Femur (tissue), 1 donor: Measurements from ENCODE around the gene GPALPP1.
A peak's percentile ranks its signal among the peaks of the same experiment; 100 is the strongest.
"Not testable (repeated sequence)": the region's sequence is repeated elsewhere in the genome, so short reads cannot be mapped to it uniquely, and the experiment has no call there.

ENCODE experiments used
- DNase-seq: peaks from one replicate; pipeline ENCODE4 v3.0.0-alpha.2; 2017

The GPALPP1 gene

DNA sequence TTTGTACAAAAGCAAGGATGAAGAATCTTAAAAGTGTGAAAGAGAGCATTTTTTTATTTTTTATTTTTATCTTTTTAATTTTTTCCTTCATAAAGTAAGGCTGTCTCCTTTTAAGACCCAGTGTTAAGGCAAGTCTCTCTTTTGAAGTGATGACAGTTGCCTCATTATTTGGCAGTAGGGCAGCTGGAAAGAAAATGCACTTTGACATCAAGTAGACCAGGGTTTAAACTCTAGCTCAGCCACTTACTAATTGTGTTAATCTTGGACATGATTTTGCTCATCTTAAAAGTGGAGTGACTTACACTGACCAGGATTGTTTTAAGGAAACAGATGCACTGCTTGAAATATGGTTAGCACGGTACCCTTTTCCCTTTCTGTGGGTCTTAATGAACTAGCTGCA is 18.5 kb downstream of the GPALPP1 start:
- no peak for DNase-seq

- DNase-seq: no peak
Measured at GRCh38 chr13:45011198-45011597, 21.9 kb downstream of the GPALPP1 start.

DNA sequence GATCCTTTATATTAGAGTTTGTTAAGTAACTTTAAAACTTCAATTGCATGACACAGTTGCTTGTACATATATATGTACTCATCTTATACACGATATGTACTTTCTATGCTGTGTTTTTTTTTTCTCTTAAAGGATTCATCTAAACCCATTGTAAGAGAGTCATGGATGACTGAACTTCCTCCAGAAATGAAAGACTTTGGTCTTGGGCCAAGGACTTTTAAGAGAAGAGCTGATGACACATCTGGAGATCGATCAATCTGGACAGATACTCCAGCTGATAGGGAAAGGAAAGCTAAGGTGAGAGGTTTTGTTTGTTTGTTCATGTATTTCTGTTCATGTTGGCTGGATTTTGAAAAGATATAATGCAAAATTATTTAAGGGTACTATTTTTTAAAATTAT is 26.0 kb downstream of the GPALPP1 start:
- no peak for DNase-seq

DNA sequence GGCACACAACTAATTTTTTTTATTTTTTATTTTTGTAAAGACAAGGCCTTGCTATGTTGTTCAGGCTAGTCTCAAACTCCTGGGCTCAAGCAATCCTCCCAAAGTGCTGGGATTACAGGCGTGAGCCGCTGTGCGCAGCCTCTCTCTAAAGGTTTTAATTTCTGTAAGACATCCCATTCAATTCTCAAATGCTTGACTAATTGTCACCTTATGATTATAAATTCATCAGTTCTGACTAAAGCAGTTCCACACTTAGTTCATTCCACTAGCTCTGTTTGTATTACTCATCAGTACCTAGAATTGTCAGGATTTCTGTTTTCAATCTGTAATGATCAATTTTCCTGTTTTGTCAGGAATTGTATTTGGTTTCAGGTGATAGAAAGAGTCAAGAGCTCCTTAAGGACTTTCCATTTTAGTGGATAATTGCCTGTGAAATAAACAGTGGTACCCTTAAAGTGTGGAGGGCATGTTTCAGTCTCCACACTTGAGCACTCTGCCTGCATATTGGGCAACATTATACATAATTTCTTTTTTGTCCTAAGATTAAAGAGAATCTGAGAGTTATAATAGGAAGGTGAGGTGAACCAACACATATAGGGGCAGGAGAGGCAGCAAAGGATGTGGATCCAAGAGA is 27.6 kb downstream of the GPALPP1 start:
- DNase-seq: no peak

DNA sequence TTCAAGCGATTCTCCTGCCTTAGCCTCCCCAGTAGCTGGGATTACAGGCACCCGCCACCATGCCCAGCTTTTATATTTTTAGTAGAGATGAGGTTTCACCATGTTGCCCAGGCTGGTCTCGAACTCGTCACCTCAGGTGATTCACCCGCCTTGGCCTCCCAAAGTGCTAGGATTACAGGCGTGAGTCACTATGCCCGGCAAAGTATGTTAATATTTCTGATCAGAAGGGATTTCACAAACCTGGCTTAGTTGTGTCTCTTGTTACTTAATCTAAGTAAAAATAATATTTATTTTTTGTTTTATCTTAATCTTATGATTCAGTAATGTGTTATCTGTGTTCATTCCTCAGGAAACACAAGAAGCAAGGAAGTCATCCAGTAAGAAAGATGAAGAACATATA is 30.6 kb downstream of the GPALPP1 start:
- DNase-seq: not testable (repeated sequence)

- DNase-seq: no peak
Measured at GRCh38 chr13:45021250-45021649, 31.9 kb downstream of the GPALPP1 start.

DNA sequence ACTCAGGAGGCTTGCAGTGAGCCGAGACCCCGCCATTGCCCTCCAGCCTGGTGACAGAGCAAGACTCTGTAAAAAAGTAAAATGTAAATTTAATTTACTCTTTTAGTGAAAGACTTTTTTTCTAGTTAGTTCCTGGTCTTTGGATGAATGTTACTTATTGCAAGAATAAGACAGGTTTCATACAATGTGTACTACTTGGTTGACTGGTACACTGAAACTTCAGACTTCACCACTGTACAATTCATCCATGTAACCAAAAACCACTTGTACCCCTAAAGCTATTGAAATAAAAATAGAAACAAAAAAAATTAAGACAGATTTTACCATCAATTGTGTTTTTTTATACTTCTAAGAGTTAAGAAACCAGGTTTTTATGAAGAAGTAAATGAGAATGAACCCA is 35.5 kb downstream of the GPALPP1 start:
- DNase-seq: no peak

DNA sequence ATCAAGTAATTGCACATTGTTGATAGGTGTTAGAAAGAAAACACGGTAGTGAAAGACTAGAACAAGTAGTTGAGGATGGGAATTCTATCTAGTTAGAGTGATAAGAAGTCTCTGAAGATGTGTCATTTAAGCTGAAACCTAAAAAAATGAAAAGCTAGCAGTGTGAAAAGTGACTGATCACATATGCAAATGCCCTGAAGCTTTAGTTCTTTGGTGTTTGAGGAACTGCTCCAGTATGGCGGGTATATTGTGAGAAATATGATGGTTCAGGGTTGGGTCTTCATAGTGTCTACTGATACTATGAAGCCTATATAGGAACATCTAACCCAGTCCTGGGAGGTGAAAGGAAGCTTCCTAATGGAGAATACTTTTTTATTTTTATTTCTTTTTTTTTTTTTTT is 45.0 kb downstream of the GPALPP1 start:
- DNase-seq: no peak

GRCh38 chr13:45036206-45036605 is 46.9 kb downstream of the GPALPP1 start:
- DNase-seq: no peak

- no peak for DNase-seq
Measured at GRCh38 chr13:45040173-45040572, 50.8 kb downstream of the GPALPP1 start.

DNA sequence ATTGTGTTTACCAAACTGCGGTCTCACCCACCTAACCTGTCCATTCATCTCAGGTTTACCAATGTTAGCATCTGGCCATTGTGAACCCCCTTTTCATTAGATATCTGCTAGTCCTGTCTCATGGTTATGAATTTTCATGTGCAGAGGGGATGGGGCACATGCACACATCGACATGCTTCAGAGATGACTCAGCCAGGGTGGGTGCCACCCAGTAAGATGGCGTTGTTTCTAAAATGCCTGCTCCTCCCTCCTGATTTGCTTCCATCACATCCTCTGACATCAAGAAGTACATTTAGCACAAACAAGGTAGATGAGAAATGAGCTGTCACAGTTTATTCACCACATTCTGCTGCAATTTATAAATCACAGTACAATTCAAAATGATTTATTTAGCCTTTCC is 51.3 kb downstream of the GPALPP1 start:
- DNase-seq: no peak

GRCh38 chr13:45042539-45042938 is 53.2 kb downstream of the GPALPP1 start:
- DNase-seq: no peak

GRCh38 chr13:45046445-45046844 is 57.1 kb downstream of the GPALPP1 start:
- DNase-seq: no peak

- peak; percentile 85 for DNase-seq
Measured at GRCh38 chr13:45047394-45048310, 58.3 kb downstream of the GPALPP1 start.

- no peak for DNase-seq
Measured at GRCh38 chr13:45048890-45049407, 59.6 kb downstream of the GPALPP1 start.

- no peak for DNase-seq
Measured at GRCh38 chr13:45049478-45049877, 60.1 kb downstream of the GPALPP1 start.

- no peak for DNase-seq
Measured at GRCh38 chr13:45051315-45051714, 62.0 kb downstream of the GPALPP1 start.

GRCh38 chr13:45055198-45055901 is 66.0 kb downstream of the GPALPP1 start:
- no peak for DNase-seq

DNA sequence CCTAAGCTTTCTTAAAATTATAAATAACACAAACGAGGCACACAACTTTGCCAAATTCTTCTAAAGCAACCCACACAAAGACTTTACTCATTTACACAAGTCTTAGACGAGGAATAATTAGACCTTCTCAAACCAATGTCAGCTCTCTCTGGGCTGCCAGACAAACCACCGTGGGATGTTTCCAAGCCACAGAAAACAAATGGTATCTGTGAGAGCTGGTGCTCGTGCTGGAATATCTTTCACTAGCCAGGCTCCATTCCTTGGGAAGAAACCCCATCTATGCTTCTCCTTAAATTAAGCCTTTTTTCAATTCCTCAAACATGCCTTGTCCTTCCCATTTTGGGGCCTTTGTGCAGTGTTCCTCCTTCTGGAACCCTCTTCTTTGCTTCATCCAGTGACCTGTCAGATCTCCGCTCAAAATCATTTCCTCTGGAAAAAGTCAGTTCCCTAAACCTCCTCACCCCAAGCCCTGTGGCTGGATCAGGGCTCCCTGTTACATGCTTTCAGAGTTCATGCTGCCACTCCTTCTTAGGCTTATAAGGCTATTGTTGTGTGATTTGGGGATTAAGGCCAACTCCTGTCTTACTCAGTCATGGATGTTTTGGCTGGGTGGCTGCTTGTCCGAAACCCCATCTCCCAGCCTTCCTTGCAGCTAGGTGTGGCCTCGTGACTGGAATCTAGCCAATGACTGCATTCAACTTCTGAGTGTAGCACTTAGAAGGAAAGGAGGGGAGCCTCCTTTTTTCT is 66.7 kb downstream of the GPALPP1 start:
- DNase-seq: peak; percentile 67

DNA sequence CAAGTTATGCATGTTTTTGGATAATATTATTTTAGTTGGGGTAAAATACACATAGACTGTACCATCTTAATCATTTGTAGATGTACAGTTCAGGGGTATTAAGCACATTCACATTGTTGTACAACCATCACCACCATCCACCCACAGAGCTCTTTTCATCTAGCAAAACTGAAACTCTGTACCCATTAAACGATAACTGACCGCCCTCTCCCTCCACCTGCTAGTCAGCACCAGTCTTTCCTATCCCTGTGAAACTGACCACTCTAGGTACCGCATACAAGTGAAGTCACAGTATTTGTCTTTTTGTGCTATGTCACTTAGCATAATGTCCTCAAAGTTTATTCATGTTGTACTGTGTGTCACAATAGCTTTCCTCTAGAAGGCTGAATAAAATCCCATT is 70.7 kb downstream of the GPALPP1 start:
- DNase-seq: no peak

DNA sequence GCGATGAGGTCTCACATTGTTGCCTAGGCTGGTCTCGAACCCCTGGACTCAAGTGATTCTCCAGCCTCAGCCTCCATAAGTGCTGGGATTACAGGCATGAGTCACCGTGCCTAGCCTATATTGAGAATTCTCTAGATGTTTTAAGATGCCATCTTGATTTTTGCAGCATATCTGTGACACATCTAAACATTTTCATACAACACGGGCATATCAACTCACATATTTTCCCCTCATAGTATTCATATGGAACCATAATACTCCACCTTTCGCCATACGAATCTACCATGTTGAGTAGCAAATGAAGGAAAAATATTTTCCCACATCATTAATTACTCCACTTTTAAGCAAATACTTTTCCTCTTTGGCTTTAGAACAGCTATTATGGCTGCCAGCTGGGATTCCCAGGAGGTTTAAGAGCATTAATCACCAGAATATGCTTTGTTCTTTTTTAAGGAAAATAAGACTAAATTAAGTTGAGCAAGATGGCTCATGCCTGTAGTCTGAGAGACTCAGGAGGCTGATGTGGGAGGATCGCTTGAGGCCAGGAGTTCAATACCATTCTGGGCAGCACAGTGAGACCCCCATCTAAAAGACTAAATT is 74.0 kb downstream of the GPALPP1 start:
- DNase-seq: no peak

DNA sequence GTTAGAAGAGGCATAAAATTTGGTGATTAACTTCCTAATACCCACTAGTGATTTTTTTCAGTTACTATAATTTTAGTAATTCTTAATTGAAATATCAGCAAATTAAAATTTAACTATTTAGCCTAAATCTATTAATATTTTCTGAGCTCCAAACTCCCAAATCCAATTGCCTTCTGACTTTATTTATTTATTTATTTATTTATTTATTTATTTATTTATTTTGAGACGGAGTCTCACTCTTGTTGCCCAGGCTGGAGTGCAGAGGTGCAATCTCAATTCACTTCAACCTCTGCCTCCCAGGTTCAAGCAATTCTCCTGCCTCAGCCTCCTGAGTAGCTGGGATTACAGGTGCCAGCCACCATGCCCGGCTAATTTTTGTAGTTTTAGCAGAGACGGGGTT is 74.6 kb downstream of the GPALPP1 start:
- DNase-seq: not testable (repeated sequence)
